ENCODE measurements around the gene AQR.

- TF ChIP-seq SMC3 (IDR thresholded peaks at IDR 0.05; ENCODE audit: low read length) (no peak), HNF4G (IDR thresholded peaks at IDR 0.05; ENCODE audit: borderline replicate concordance, low read depth, low read length) (no peak), HNF4G (CRISPR knock-in tag; IDR thresholded peaks at IDR 0.05; ENCODE audit: borderline replicate concordance, low read depth) (no peak), TARDBP (CRISPR knock-in tag; IDR thresholded peaks at IDR 0.05) (no peak), ATF2 (CRISPR knock-in tag; IDR thresholded peaks at IDR 0.05) (no peak), ZNF737 (CRISPR knock-in tag; IDR thresholded peaks at IDR 0.05; ENCODE audit: borderline replicate concordance) (no peak), ZNF329 (CRISPR knock-in tag; IDR thresholded peaks at IDR 0.05; ENCODE audit: low read depth) (no peak), ZMAT5 (CRISPR knock-in tag; IDR thresholded peaks at IDR 0.05; ENCODE audit: borderline replicate concordance, low read depth) (no peak), RBFOX2 (IDR thresholded peaks at IDR 0.05; ENCODE audit: low read depth, low read length) (no peak), ZNF274 (CRISPR knock-in tag; IDR thresholded peaks at IDR 0.05) (no peak), REST (IDR thresholded peaks at IDR 0.05; ENCODE audit: borderline replicate concordance in 1 of 2, low read depth in 1 of 2, low read length in 2 of 2) (no peak)
These were observed 76.5 kb downstream of the AQR start for GRCh38 chr15:34892963-34893591.
